Measurements from ENCODE around the gene SERPINA12. TPM values are rescaled to one million over a fixed set of nuclear protein-coding genes. Genes with fewer than 3 reads are reported as not detected.
"Not testable (repeated sequence)": the region's sequence is repeated elsewhere in the genome, so short reads cannot be mapped to it uniquely, and the experiment has no call there.

Gene SERPINA12
- total RNA-seq, 1 donor from 2014 or later = not detected

DNA sequence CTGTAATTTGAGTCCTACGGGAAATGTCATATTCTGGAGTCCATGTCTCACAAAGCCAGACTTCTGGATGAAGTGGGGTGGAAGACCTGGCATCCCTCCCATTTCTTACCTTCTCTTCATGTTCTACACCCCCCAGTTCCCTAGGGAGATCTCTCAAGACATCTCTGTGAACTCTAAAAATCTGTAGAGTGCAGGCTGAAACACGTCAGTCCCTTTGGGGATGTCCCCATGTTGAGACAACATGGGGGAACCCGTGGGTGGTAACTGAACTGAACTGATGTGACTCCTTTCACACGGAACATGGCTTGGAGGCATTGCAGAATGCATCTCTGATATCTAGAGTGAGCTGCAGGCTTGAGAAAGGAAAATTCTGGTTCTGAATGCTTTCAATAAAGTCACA lies 15.2 kb downstream of the SERPINA12 start:
- no peak for DNase-seq (ENCODE audit: low read depth, low spot score)

DNA sequence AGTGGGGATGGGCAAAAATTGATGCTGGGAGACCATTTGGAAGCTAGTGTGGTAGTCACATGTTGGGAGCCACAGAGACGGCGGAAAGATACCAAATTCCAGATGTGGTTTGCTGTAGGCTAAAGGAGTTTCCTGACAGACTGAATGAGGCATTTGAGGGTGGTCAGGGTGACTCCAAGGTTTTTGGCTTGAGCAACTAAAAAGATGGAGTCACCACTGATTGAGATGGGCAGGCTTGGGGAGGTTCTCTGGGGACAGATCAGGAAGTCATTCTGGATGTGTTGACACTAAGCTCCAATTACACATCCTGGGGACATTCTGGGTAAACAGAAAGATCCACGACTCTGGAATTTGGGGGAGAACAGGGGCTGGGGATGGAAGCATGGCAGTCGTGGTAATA lies 17.8 kb downstream of the SERPINA12 start:
- no peak for DNase-seq (ENCODE audit: low read depth, low spot score)

DNA sequence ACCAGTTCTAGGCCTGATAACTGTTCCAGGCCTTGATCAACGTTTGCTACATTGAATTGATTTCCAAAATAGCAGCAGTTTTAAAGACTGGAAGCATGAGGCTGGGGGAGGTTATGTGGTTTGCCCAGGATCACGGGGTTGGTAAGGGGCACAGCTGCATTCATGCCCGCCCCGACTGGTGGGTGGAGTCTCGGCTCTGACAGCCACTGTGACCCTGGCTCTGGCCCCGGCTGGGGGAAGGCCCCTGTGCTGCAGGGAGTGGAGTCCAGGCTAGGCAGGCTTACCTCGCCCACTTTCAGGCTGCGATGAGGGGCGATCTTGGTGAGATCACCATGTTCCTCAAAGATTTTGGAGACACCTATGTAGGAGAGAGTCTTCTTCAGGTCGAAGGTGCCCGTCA lies 19.9 kb downstream of the SERPINA12 start:
- no peak for DNase-seq (ENCODE audit: low read depth, low spot score)

DNA sequence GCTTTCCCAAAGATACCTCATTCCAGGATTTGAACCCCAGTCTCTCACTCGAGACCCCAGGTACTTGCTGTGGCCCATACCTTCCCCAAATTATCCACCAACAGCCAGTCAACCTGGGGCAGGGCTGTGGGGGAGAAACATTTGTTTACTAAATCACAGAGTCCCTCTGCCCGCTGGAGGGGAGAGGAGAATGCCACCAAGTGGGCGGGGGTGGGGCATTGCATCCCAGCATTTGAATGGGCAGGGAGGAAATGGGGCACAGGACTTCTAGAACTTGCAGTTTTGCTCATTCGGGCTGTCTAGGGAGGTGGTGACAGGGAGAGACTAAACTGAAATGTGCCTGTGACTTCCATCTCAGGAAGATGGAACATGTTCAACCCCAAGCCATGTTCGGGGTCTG lies 22.4 kb downstream of the SERPINA12 start:
- DNase-seq (ENCODE audit: low read depth, low spot score) = no peak

DNA sequence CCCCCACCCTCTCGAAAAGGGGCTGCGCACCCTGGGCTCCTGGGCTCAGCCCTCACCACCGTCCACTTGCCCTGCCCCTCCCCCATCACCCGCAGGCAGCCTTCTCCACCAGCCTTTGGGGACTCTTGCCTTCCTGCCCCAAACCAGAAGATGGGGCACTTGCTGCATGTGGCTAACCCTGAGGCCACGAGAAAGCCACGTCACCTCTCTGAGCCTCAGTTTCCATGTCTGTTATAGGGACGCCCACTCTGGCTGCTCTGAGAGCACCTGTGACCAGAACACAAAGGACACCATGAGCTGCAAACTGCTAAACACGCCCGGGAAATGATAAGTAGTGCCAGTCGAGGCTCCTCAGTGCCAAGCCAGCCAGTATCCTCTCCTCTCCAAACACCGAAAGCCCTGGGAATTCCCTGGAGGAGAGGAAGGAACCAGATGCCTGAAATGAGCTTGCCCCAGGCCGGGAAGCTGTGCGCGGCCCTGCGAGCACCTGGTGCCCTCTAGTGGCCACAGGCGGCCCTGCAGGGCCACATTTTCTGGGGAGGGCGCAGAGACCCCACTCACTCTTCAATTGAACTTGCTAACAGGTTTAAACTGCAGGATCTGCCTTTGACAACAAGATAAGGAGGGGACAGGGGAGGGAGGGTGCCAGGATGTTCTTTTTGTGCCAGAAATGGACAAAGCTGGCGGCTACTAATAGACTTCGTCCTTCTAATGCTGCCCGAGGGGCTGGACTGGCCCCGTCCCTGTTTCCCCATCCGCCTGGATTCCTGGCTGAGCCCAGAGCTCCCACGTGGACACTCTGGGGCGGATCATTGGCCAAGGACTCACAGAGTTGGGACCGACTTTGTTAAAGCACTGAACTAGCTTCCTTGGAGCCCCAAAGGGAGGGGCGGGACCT lies 23.1 kb downstream of the SERPINA12 start:
- DNase-seq (ENCODE audit: low read depth, low spot score) = no peak

DNA sequence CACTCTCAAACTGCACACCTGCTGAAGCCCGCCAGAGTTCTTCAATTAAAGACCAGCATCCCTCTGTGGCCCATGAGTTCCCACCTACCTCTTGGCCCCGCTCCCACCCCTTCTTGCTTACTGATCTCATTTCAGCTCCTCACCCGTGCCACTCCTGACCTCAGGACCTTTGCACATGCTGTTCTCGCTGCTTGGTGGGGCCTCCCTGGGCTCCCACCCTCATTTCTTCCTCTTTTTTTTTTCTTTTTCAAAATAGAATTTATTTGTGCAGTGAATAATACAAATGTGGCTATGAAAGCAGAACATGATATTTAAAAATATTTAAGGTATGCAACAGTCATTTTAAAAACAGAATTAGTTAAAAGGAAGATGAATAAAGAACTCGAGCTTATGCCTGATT lies 24.8 kb downstream of the SERPINA12 start:
- DNase-seq (ENCODE audit: low read depth, low spot score) = no peak

DNA sequence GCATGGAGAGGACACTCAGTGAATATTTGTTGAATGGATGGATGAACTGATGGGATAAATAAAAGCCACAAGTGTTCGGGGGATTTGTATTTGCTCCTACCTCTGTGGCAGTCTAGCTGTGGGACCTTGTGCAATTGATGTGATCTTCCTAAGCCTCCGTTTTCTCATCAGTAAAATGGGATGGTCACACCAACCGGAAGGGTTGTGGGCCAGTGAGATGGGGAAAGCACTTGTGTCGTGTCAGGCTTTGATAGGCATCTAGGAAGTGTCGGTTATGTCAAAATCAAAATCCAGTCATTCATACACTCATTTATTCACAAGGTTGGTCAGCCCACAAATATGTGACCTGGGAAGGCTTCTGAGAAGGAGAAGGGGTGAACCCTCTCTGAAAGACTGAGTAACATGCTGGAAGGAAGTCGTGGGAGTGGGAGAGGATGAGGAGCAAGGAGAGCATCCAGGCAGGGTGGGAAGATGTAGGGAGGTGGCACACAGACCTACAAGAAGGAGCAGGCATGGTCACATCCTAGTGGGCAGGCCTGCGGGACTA lies 25.5 kb downstream of the SERPINA12 start:
- no peak for DNase-seq (ENCODE audit: low read depth, low spot score)

DNA sequence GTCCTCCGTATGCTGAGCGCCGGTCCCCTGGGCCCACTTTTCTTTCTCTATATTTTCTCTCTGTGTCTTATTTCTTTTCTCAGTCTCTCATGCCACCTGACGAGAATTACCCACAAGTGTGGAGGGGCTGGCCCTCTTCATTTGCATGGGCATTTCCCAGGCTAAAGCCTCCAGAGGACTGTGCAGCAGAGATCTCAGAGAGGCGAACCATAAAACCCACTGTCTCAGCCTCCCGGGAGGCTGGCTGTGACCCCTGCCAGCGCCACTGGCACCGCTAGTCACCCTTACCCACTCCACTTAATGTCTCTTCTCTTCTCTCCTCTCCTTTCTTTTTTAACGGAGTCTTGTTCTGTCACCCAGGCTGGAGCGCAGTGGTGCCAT lies 26.2 kb downstream of the SERPINA12 start:
- DNase-seq (ENCODE audit: low read depth, low spot score) = no peak

DNA sequence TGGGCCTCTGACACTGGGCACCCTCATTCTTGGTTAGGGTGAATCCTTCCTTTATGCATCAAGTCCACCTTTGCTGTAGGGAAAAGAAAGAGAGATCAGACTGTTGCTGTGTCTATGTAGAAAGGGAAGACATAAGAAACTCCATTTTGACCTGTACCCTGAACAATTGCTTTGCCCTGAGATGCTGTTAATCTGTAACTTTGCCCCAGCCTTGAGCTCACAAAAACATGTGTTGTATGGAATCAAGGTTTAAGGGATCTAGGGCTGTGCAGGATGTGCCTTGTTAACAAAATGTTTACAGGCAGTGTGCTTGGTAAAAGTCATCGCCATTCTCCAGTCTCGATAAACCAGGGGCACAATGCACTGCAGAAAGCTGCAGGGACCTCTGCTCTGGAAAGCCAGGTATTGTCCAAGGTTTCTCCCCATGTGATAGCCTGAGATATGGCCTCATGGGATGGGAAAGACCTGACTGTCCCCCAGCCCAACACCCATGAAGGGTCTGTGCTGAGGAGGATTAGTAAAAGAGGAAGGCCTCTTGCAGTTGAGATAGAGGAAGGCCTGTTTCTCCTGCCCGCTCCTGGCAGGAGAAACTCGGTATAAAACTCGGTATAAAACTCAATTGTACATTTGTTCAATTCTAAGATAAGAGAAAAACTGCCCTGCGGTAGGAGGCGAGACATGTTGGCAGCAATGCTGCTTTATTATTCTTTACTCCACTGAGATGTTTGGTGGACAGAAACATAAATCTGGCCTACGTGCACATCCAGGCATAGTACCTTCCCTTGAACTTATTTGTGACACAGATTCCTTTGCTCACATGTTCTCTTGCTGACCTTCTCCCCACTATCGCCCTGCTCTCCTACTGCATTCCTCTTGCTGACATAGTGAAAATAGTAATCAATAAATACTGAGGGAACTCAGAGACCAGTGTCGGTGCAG lies 26.9 kb downstream of the SERPINA12 start:
- not testable (repeated sequence) for DNase-seq (ENCODE audit: low read depth, low spot score)

DNA sequence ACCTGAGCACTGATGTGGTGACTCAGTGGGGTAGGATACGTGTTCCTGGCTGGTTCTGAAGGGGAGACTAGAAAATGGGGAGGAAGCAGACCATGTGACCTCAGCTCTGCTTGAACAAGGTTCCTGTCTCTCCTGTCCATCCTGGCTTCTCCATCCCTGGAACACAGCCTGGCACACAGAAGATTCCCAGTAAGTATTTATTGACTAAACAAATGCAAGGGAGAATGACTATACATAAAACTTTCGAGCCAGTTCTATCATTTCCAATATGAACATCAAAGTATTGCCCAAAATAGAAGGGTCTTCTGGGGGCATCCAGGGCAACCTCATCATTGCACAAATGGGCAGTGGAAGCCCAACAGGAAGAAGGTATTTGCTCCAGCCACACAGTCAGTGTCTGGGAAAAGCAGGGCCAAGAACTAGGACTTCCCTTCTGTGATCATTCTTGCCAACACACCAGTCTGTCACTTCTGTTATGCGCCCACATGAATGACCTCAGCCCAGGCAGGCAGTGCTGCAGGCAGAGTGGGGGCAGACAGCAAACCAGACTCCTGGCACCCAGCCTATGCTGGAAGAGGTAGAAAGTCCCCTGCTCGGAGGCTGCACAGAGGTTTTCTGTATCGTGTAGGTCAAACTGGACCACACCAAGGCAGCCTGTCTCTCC lies 27.7 kb downstream of the SERPINA12 start:
- DNase-seq (ENCODE audit: low read depth, low spot score) = no peak

DNA sequence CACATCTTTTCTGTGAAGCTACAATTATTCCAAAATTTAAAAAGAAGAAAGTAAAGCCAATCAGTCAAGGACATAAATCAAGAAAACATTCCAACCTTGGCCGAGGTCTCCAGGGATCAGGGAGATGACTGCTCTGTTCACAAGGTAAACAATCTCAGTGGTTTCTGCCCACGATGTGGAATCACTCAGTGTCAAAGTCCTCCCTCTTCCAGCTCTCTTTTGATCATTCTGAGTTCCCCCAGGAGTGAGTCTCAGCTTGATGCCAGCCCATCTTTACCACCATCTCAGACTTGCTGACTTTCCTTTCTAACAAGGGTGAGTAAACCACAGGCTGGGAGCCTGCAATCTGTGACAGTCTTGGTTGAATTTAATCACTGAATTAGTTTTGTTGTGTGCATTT lies 28.5 kb downstream of the SERPINA12 start:
- no peak for DNase-seq (ENCODE audit: low read depth, low spot score)

DNA sequence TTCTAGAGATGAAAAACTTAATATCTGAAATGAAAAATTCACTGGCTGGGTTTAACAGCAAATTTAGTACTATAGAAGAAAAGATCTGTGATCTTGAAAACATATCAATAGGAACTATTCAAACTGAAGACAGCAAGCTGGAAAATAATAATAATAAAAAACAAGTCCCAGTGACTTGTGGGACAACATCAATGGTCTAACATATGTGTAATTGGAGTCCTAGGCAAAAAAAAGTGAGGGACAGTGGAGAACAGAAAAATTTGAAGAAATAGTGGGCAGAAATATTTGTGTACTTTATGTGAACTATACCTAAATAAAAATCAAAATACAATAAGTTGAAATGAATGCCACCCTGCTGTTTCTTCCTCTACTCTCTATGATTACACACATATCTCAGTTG lies 30.8 kb downstream of the SERPINA12 start:
- no peak for DNase-seq (ENCODE audit: low read depth, low spot score)

DNA sequence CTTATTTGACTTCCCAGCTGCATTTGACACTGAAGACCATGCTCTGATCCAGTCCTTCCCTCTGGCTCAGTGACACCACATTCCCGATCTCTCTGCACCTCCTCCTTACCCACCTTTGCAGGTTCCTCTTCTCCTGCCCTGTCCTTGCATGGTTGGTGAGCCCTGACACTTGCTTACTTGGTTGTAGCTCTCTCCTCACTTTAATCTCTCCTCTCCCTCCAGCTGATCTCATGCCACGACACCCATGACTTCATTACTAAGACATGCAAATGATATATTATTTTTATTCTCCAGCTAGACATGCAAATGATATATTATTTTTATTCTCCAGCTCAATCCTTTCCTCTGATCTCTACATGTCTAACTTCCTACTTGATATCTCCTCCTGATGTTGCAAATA lies 33.2 kb downstream of the SERPINA12 start, which contains the start of gene SERPINA9:
Gene SERPINA9 (minus strand): TSS at position 175 of the 400 bp plus-strand sequence. CDS start 6,357 bp downstream, outside the sequence.
- no peak for DNase-seq (ENCODE audit: low read depth, low spot score)

DNA sequence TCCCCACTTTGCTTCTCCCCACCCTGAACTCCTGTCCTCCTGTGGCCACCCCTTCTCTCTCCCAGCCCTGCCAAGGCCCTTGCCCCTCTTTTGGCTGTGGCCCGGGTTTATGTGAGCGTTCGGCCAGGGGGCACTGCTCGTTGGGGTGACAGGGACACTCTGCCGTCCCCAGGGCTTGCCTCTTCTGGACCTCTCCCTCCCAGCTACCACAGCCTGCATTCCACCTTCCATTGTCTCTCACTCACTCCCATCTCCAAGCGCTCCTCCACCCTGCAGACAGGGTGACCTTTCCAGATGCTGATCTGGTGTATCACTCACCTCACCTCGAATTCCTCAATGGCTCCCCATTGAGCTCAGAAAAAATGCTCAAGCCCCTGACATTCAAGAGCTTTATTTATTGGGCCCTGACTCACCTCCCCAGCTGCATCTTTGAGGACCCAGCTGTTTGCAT lies 34.7 kb downstream of the SERPINA12 start:
- no peak for DNase-seq (ENCODE audit: low read depth, low spot score)

DNA sequence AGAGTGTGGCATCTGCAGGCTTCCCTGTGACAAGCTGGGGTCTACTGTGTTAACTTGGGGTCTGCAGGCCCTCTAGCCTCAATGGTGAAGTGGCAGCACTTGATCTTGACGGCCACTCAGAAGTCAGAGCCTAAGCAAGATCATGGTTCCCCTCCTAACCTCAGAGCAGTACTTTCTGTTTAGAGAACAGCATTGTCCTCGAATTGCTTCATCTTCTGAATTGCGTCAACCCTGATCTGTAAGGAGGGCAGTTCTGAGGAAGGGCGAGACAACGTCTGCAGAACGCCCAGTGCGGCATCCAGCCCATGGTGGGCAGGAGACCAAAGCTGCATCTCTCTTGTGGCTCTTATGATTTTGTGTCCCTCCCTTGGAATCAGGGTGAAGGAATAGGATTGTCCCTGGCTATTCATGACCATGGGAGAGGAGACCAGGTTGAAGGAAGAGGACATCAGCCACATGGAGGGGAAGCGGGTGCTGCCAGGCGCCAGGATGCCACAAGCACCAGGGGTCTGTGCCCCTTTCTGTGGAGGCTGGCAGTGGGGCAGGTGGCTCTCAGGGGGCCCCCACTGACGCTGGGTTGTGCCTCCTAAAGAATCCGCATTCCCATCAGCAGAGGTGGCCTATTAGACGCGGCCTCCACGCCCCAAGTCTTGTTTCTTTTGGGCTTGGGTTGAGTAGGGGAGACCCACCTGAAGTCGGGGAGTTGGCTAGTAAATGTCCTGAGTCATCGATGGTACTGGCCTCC lies 35.4 kb downstream of the SERPINA12 start:
- DNase-seq (ENCODE audit: low read depth, low spot score) = no peak

DNA sequence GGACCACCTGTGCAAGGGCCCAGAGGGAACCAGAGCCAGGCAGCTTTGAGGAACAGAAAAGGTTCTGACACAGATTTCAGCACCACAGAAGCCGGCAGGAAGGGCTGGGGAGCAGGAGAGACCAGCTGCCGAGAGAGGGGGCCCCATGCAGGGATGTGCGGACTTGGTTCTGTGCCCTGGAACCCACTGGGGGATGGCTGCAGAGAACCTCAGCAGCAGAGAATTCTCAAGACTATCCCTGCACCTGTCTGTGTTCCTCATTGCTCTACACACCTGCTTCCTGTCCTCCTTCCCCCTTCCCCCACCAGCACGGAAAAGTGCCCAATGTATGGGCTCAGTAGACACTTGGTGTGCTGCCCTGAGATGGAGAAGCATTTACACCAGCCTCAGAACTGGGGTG lies 36.4 kb downstream of the SERPINA12 start:
- DNase-seq (ENCODE audit: low read depth, low spot score) = no peak

DNA sequence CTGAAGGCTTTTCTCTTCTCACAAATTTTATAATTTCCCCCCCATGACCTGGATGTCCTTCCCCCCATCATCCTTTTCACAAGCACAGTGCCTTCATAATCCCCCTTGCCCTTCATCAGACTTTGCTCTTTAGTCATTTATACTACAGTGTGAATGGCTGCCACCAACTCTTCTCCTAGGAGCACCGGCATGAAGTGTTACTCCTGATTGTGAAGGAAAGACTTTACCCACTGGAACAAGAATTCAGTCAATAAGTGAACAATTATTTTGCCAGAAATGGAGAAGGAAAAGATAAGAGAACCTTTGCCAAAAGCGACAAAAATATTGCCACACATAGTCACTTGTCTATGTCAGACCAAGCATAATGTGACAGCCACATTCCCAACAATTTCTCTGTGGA lies 38.2 kb downstream of the SERPINA12 start:
- no peak for DNase-seq (ENCODE audit: low read depth, low spot score)

DNA sequence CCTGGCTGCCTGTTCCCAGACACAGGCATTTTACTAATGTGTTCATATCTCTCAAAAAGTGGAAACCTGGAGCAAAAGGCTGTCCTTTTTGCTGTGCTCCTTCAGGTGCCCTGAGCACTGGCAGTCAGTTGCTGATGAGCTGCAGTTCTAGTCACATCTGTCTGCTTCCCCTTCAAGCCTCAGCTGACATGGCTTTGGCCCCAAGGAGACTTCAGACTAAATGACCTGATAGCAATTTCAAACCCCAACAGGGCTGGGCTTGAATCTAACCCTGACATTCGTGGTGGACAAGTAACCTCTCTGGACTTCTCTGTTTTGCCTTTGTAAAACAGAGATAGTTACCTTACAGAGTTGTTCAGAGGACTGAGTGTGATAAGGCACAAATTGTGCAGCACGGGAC lies 39.0 kb downstream of the SERPINA12 start:
- no peak for DNase-seq (ENCODE audit: low read depth, low spot score)

DNA sequence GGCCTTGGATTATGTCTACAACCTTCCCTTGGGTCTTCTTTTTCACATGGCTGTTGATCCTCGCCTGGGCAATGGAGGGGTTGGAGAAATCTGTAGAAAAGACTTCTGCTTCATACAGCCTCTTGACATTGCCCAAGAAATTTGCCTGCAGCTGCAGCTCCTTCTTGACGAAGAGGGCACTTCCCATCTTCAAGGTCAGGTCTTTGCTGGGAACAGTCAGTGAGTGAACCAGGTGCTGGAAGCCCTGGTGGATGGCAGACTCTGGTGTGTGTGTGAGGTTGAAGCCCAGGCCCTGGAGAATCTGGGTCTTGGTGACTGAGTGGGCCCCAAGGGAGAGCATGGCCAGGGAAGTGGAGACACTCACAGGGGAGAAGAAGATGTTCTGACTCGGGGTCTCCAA lies 40.0 kb downstream of the SERPINA12 start:
- no peak for DNase-seq (ENCODE audit: low read depth, low spot score)

DNA sequence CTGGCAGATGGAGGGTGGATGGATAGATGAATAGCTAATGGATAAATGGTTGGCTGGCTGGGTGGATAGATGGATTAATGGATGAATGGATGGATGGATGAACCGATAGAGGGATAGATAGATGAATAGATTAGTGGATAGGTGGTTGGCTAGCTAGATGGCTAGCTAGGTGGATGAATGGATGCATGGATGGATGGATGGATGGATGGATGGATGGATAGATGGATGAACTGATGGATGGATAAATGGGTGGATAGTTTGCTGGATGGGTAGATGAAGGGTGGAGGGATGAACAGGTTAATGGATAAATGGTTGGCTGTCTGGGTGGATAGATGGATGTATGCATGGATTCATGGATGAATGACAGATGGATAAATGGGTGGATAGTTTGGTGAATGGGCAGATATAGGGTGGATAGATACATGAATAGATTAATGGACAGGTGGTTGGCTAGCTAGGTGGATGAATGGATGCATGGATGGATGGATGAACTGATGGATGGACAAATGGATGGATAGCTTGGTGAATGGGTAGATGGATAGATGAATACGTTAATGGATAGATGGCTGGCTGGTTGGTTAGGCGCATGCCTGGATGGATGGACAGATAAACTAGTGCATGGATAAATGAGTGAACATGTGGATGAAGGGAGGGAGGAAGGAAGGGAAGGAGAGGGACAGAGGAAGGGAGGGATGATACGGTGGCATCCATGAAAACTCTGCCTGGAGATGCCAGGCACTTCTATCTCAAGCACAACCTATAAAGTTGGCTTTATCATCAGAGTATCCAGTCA lies 41.3 kb downstream of the SERPINA12 start:
- no peak for DNase-seq (ENCODE audit: low read depth, low spot score)
